HEK293 (cell line): ENCODE results near the gene ZBTB4.

Experiments used
- CTCF ChIP-seq: fragments of 450-650 bp; formaldehyde crosslinking; IDR thresholded peaks from 2 replicates; pipeline ENCODE4 v1.5.1; 2016; ENCODE audit warnings: missing biosample characterization, missing genetic modification characterization
- HOXC10 ChIP-seq: sonication (generic); formaldehyde crosslinking; IDR thresholded peaks from 2 replicates; pipeline ENCODE4 v1.8.1; 2023; ENCODE audit warnings: mild to moderate bottlenecking, missing genetic modification reagents
- OVOL3 ChIP-seq: fragments of 450-650 bp; formaldehyde crosslinking; IDR thresholded peaks from 2 replicates; pipeline ENCODE4 v1.5.1; 2016; ENCODE audit warnings: missing biosample characterization, missing genetic modification characterization
- PATZ1 ChIP-seq: fragments of 450-650 bp; formaldehyde crosslinking; IDR thresholded peaks from 2 replicates; pipeline ENCODE4 v1.5.1; 2016; ENCODE audit warnings: missing biosample characterization, missing genetic modification characterization
- SCRT1 ChIP-seq: fragments of 450-650 bp; formaldehyde crosslinking; IDR thresholded peaks from 2 replicates; pipeline ENCODE4 v1.5.1; 2016; ENCODE audit warnings: missing biosample characterization, missing genetic modification characterization, borderline replicate concordance
- SP3 ChIP-seq: fragments of 450-650 bp; formaldehyde crosslinking; IDR thresholded peaks from 2 replicates; pipeline ENCODE4 v1.5.1; 2016; ENCODE audit warnings: missing biosample characterization, missing genetic modification characterization
- SP7 ChIP-seq: fragments of 450-650 bp; formaldehyde crosslinking; IDR thresholded peaks from 2 replicates; pipeline ENCODE4 v1.5.1; 2016; ENCODE audit warnings: missing biosample characterization, missing genetic modification characterization
- ZBTB10 ChIP-seq: fragments of 450-650 bp; formaldehyde crosslinking; IDR thresholded peaks from 2 replicates; pipeline ENCODE4 v1.5.1; 2016; ENCODE audit warnings: missing biosample characterization, missing genetic modification characterization
- ZBTB11 ChIP-seq: fragments of 450-650 bp; formaldehyde crosslinking; conservative IDR thresholded peaks from 2 replicates; pipeline ENCODE4 v1.5.1; 2016; ENCODE audit warnings: low read depth, missing biosample characterization, missing genetic modification characterization
- ZBTB8A ChIP-seq: fragments of 450-650 bp; formaldehyde crosslinking; IDR thresholded peaks from 2 replicates; pipeline ENCODE4 v1.5.1; 2016; ENCODE audit warnings: missing biosample characterization, missing genetic modification characterization
- ZIC2 ChIP-seq: fragments of 450-650 bp; formaldehyde crosslinking; IDR thresholded peaks from 2 replicates; pipeline ENCODE4 v1.5.1; 2016; ENCODE audit warnings: missing biosample characterization, missing genetic modification characterization
- ZNF2 ChIP-seq: fragments of 450-650 bp; formaldehyde crosslinking; IDR thresholded peaks from 2 replicates; pipeline ENCODE4 v1.5.1; 2016; ENCODE audit warnings: missing biosample characterization, missing genetic modification characterization
- ZNF391 ChIP-seq: fragments of 450-650 bp; formaldehyde crosslinking; IDR thresholded peaks from 2 replicates; pipeline ENCODE4 v1.5.1; 2016; ENCODE audit warnings: low read depth, missing biosample characterization, missing genetic modification characterization, borderline replicate concordance
- ZNF561 ChIP-seq: fragments of 450-650 bp; IDR thresholded peaks from 2 replicates; pipeline ENCODE4 v1.5.1; 2018; ENCODE audit warnings: missing biosample characterization, missing genetic modification characterization, borderline replicate concordance
- ZNF571 ChIP-seq: fragments of 450-650 bp; formaldehyde crosslinking; IDR thresholded peaks from 2 replicates; pipeline ENCODE4 v1.5.0; 2017; ENCODE audit warnings: missing biosample characterization, missing genetic modification characterization
- ZNF600 ChIP-seq: fragments of 450-650 bp; formaldehyde crosslinking; IDR thresholded peaks from 2 replicates; pipeline ENCODE4 v1.5.1; 2016; ENCODE audit warnings: missing biosample characterization, missing genetic modification characterization
- ZNF645 ChIP-seq: fragments of 450-650 bp; formaldehyde crosslinking; IDR thresholded peaks from 2 replicates; pipeline ENCODE4; 2016; ENCODE audit warnings: missing biosample characterization, missing genetic modification characterization
- ZNF777 ChIP-seq: fragments of 450-650 bp; formaldehyde crosslinking; IDR thresholded peaks from 2 replicates; pipeline ENCODE4 v1.5.1; 2017; ENCODE audit warnings: missing biosample characterization, missing genetic modification characterization, borderline replicate concordance
- ZSCAN23 ChIP-seq: fragments of 450-650 bp; formaldehyde crosslinking; IDR thresholded peaks from 2 replicates; pipeline ENCODE4 v1.5.1; 2016; ENCODE audit warnings: missing biosample characterization, missing genetic modification characterization
- TF ChIP-seq, protein P1 (sequence below): fragments of 450-650 bp; IDR thresholded peaks from 2 replicates; pipeline ENCODE4 v1.5.1; 2018; ENCODE audit warnings: missing biosample characterization, mild to moderate bottlenecking, missing genetic modification characterization

ZBTB4 gene

GRCh38 chr17:7479213-7480088 is at the start of gene ZBTB4 (continued):
- TF ChIP-seq, protein P1, sequence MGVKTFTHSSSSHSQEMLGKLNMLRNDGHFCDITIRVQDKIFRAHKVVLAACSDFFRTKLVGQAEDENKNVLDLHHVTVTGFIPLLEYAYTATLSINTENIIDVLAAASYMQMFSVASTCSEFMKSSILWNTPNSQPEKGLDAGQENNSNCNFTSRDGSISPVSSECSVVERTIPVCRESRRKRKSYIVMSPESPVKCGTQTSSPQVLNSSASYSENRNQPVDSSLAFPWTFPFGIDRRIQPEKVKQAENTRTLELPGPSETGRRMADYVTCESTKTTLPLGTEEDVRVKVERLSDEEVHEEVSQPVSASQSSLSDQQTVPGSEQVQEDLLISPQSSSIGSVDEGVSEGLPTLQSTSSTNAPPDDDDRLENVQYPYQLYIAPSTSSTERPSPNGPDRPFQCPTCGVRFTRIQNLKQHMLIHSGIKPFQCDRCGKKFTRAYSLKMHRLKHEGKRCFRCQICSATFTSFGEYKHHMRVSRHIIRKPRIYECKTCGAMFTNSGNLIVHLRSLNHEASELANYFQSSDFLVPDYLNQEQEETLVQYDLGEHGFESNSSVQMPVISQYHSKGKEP (tag by site-specific recombination): 0 out of 2 replicates have a peak, but pooled peaks have one; percentile 19
- TF ChIP-seq SCRT1 (tag by site-specific recombination): no peak
- peak; percentile 22; the same call in 1 of the 2 replicates for TF ChIP-seq ZNF777
- TF ChIP-seq SP3: 0 out of 2 replicates have a peak, but pooled peaks have one; percentile 14
- no peak for TF ChIP-seq ZNF571
- TF ChIP-seq CTCF: peak; percentile 64; the same call in 1 of the 2 replicates
- peak; percentile 58; the same call in 1 of the 2 replicates for TF ChIP-seq HOXC10 (CRISPR knock-in tag)
- no peak for TF ChIP-seq ZBTB11 (tag by site-specific recombination)
- TF ChIP-seq ZBTB10: 0 out of 2 replicates have a peak, but pooled peaks have one; percentile 50
- peak; percentile 49; the same call in 1 of the 2 replicates for TF ChIP-seq ZIC2 (tag by site-specific recombination)
- TF ChIP-seq OVOL3 (tag by site-specific recombination): no peak
- TF ChIP-seq ZNF645 (tag by site-specific recombination): no peak
- TF ChIP-seq ZNF2: peak; percentile 47; the same call in 1 of the 2 replicates
- TF ChIP-seq ZNF391: 0 out of 2 replicates have a peak, but pooled peaks have one; percentile 21
- TF ChIP-seq PATZ1 (tag by site-specific recombination): peak; percentile 47; the same call in 1 of the 2 replicates
- peak; percentile 58; the same call in 1 of the 2 replicates for TF ChIP-seq ZNF561 (tag by site-specific recombination)
- no peak for TF ChIP-seq ZSCAN23 (tag by site-specific recombination)
- peak; percentile 96 for TF ChIP-seq ZNF600
- peak; percentile 90 for TF ChIP-seq ZBTB8A
- TF ChIP-seq SP7 (tag by site-specific recombination): peak; percentile 16; the same call in 1 of the 2 replicates
- TF ChIP-seq, all 188 proteins: peak for 30
